ENCODE data around the gene HSFX3. TPM values are rescaled to one million over a fixed set of nuclear protein-coding genes. Genes with fewer than 3 reads are reported as not detected.
"Not testable (repeated sequence)": the region's sequence is repeated elsewhere in the genome, so short reads cannot be mapped to it uniquely, and the experiment has no call there.

The HSFX3 gene
- 1.0 TPM for total RNA-seq
- 1 to 10 TPM in 2 of 8 donors, under 1 TPM in 4, not detected in 2; 0.25 to 1.1 (median 0.89) TPM for polyA plus RNA-seq (ENCODE audit: insufficient read depth in 1 of 8, insufficient read length in 8 of 8, low replicate concordance in 1 of 8)
- long read RNA-seq, donor 1, partial matches to known transcripts, result 0 of 1 reads
- long read RNA-seq, donor 1, other reads (novel, unspliced or antisense), result 0 of 1 reads
- long read RNA-seq, donor 2, result 0 reads
- long read RNA-seq, donor 3, result 0 reads
- long read RNA-seq, donor 4, result 0 reads
- long read RNA-seq, donor 5, partial matches to known transcripts, result 0 of 1 reads
- long read RNA-seq, donor 5, other reads (novel, unspliced or antisense), result 0 of 1 reads
- long read RNA-seq, donor 6, result 0 reads
- long read RNA-seq, donor 7, result 0 reads
- long read RNA-seq, donor 8, result 0 reads
- long read RNA-seq, donor 9, result 0 reads
- long read RNA-seq, donor 10, result 0 reads
- long read RNA-seq, donor 11, result 0 reads

GRCh38 chrX:149549701-149550100, at the start of gene HSFX3:
Gene HSFX3 (minus strand): TSS chrX:149549924. CDS start chrX:149549852, 72 bp downstream.
- H3K4me3 ChIP-seq (ENCODE audit: low read length); H3K4me1 ChIP-seq (ENCODE audit: control insufficient read depth, insufficient read depth, low read length); H3K27me3 ChIP-seq (ENCODE audit: control insufficient read depth, insufficient read depth, low read length); H3K36me3 ChIP-seq (ENCODE audit: control insufficient read depth, insufficient read depth, low read length); H3K27ac ChIP-seq (ENCODE audit: low read length); H3K9me3 ChIP-seq (replicated peaks; ENCODE audit: control insufficient read depth, low read depth, low read length); DNase-seq: not testable (repeated sequence)
- WGBS (ENCODE audit: insufficient coverage), result no CpG with 5 or more reads among the region's 6 CpGs

DNA sequence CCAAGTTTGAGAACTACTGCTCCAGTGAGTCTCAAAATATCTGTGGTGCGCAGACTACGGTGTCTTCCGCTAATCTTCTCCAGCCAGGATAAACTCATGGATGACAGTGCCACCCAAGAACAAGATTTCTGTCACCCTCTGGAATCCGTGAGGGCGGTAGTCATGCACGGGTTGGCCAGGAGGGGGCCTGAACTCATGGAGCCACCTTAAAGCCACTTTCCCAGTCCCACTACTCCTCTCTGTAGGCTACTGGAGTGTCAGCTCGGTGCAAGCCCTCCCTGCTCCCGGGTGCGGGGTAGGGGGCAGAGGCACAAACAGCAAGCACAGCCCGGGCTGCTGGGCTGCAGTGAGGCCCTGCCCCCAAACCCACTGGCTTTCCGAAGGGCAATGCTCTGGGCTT, 48.9 kb upstream of the HSFX3 start:
- not testable (repeated sequence) for DNase-seq; H3K9me3 ChIP-seq (replicated peaks; ENCODE audit: control insufficient read depth, low read depth, low read length); H3K27me3 ChIP-seq (ENCODE audit: control insufficient read depth, insufficient read depth, low read length); H3K4me3 ChIP-seq (ENCODE audit: low read length); H3K4me1 ChIP-seq (ENCODE audit: control insufficient read depth, insufficient read depth, low read length); H3K36me3 ChIP-seq (ENCODE audit: control insufficient read depth, insufficient read depth, low read length); H3K27ac ChIP-seq (ENCODE audit: low read length)
- WGBS (ENCODE audit: insufficient coverage), result no CpG with 5 or more reads among the region's 11 CpGs

DNA sequence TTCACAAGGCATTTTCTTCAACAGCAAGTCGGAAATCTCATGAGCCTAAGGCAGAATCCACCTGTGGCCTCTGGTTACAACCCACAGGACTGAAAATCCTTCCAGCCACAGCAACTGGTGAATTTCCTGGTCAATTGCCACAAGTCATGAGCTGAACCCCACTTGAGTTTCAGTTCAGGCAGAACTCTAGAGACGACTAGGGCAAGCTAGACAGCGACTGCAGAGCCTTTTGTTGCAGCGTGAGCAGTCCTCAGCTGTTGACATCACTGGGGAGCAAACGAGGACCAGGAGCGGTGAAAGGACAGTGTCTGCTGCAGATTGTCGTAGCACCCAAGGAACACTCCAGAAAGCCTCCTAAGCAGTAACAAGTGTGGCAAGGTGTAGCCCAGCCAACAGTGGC, 46.2 kb upstream of the HSFX3 start:
- DNase-seq; H3K27ac ChIP-seq (ENCODE audit: low read length); H3K36me3 ChIP-seq (ENCODE audit: control insufficient read depth, insufficient read depth, low read length); H3K4me3 ChIP-seq (ENCODE audit: low read length); H3K9me3 ChIP-seq (replicated peaks; ENCODE audit: control insufficient read depth, low read depth, low read length); H3K27me3 ChIP-seq (ENCODE audit: control insufficient read depth, insufficient read depth, low read length); H3K4me1 ChIP-seq (ENCODE audit: control insufficient read depth, insufficient read depth, low read length): not testable (repeated sequence)
- no CpG with 5 or more reads among the region's 7 CpGs for WGBS (ENCODE audit: insufficient coverage)

DNA sequence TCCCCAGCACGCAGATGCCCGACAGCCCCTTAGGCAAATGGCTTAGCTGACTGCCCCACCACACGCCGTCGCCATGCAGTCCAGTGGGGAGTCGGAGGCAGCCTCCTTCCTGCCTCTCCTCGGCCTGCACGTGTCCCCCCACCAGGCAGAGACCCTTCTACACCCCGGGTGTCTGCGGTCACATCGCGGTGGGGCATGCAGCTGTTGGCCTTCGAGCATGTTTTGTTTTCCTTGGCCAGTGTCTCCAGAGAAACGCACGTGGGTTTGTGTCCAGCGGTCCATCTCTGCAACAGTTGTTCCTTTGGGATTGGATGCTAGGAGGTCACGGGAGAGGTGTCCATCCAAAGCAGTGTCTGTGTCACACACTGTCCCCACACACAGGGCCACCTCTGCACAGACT, 45.5 kb upstream of the HSFX3 start, which contains the start of gene HSFX2:
HSFX2 (minus strand) TSS at position 101 of the 400 bp plus-strand sequence. CDS start 614 bp downstream, outside the sequence.
- H3K4me3 ChIP-seq (ENCODE audit: low read length); H3K27ac ChIP-seq (ENCODE audit: low read length); H3K9me3 ChIP-seq (replicated peaks; ENCODE audit: control insufficient read depth, low read depth, low read length); H3K4me1 ChIP-seq (ENCODE audit: control insufficient read depth, insufficient read depth, low read length); DNase-seq; H3K27me3 ChIP-seq (ENCODE audit: control insufficient read depth, insufficient read depth, low read length); H3K36me3 ChIP-seq (ENCODE audit: control insufficient read depth, insufficient read depth, low read length): not testable (repeated sequence)
- no CpG with 5 or more reads among the region's 17 CpGs for WGBS (ENCODE audit: insufficient coverage)

DNA sequence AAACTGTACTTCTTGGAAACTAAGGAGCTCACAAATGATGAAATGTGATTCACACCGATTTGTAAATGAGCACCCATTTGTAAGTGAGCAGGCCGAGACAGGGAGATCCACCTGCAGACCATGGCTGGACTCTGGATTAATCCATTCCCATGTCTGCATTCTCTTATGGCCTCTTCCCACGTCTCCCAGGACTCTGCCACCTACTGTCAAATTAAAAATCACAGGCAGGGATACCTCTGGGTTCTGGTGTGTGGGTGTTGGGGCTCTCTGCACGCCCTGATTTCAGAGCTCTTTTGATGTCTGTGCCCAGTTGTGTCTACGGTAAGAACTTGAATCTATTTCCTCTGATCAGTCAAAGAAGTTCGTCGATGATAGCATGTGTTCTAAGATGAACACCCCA, 41.3 kb upstream of the HSFX3 start:
- DNase-seq; H3K4me1 ChIP-seq (ENCODE audit: control insufficient read depth, insufficient read depth, low read length): not testable (repeated sequence)
- WGBS (ENCODE audit: insufficient coverage), result no CpG with 5 or more reads among the region's 7 CpGs

DNA sequence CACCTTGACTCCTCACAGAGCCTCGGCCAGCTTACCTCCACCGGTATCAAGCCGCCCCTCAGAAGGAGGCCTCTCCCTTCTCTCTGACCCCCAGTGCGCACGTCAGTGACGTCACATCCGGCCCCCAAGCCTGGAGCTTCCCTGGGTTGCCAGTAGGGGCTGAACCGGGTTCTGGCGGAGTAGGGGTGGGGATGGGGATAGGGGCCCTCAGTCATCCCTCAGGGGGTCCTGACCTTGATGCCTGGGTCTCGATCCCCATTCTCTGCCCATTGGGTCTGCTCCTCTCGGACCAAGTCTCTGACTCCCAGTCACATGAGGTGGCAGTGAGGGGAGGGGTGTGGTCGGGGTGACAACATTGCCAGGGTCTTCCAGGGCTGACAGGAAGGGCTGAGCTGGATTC, 37.6 kb upstream of the HSFX3 start, which contains the start of gene MAGEA9B:
MAGEA9B (minus strand) TSS at position 101 of the 400 bp plus-strand sequence. CDS start 4,280 bp downstream, outside the sequence.
- not testable (repeated sequence) for H3K27ac ChIP-seq (ENCODE audit: low read length); H3K4me3 ChIP-seq (ENCODE audit: low read length); H3K27me3 ChIP-seq (ENCODE audit: control insufficient read depth, insufficient read depth, low read length); H3K36me3 ChIP-seq (ENCODE audit: control insufficient read depth, insufficient read depth, low read length); H3K9me3 ChIP-seq (replicated peaks; ENCODE audit: control insufficient read depth, low read depth, low read length); H3K4me1 ChIP-seq (ENCODE audit: control insufficient read depth, insufficient read depth, low read length); DNase-seq
- WGBS (ENCODE audit: insufficient coverage), result no CpG with 5 or more reads among the region's 12 CpGs

More for the DNA sequence above, 41.3 kb upstream of the HSFX3 start:
- not testable (repeated sequence) for H3K36me3 ChIP-seq (ENCODE audit: control insufficient read depth, insufficient read depth, low read length); H3K27me3 ChIP-seq (ENCODE audit: control insufficient read depth, insufficient read depth, low read length); H3K27ac ChIP-seq (ENCODE audit: low read length); H3K4me3 ChIP-seq (ENCODE audit: low read length); H3K9me3 ChIP-seq (replicated peaks; ENCODE audit: control insufficient read depth, low read depth, low read length)

- no CpG with 5 or more reads among the region's 17 CpGs for WGBS (ENCODE audit: insufficient coverage)
- H3K36me3 ChIP-seq (ENCODE audit: control insufficient read depth, insufficient read depth, low read length); DNase-seq; H3K4me1 ChIP-seq (ENCODE audit: control insufficient read depth, insufficient read depth, low read length); H3K27ac ChIP-seq (ENCODE audit: low read length); H3K9me3 ChIP-seq (replicated peaks; ENCODE audit: control insufficient read depth, low read depth, low read length); H3K4me3 ChIP-seq (ENCODE audit: low read length); H3K27me3 ChIP-seq (ENCODE audit: control insufficient read depth, insufficient read depth, low read length): not testable (repeated sequence)
Observed at GRCh38 chrX:149585631-149586030, 35.9 kb upstream of the HSFX3 start.

GRCh38 chrX:149573456-149573855, 23.7 kb upstream of the HSFX3 start:
- not testable (repeated sequence) for H3K27me3 ChIP-seq (ENCODE audit: control insufficient read depth, insufficient read depth, low read length); H3K4me1 ChIP-seq (ENCODE audit: control insufficient read depth, insufficient read depth, low read length); DNase-seq; H3K4me3 ChIP-seq (ENCODE audit: low read length); H3K27ac ChIP-seq (ENCODE audit: low read length); H3K36me3 ChIP-seq (ENCODE audit: control insufficient read depth, insufficient read depth, low read length); H3K9me3 ChIP-seq (replicated peaks; ENCODE audit: control insufficient read depth, low read depth, low read length)
- no CpG with 5 or more reads among the region's 1 CpG for WGBS (ENCODE audit: insufficient coverage)

GRCh38 chrX:149572743-149573142, 23.0 kb upstream of the HSFX3 start:
- no peak overlapping the region for H3K4me3 ChIP-seq (ENCODE audit: low read length)
- no peaks in the 10 kb centered on the region for H3K9me3 ChIP-seq (replicated peaks; ENCODE audit: control insufficient read depth, low read depth, low read length)
- no peaks in the 10 kb centered on the region for H3K36me3 ChIP-seq (ENCODE audit: control insufficient read depth, insufficient read depth, low read length)
- H3K27me3 ChIP-seq (ENCODE audit: control insufficient read depth, insufficient read depth, low read length), result peaks cover 9% of the 10 kb centered on the region
- DNase-seq, result no peak
- H3K27ac ChIP-seq (ENCODE audit: low read length), result no peak overlapping the region
- WGBS (ENCODE audit: insufficient coverage), result no CpG with 5 or more reads among the region's 1 CpG
- no peaks in the 10 kb centered on the region for H3K4me1 ChIP-seq (ENCODE audit: control insufficient read depth, insufficient read depth, low read length)

DNA sequence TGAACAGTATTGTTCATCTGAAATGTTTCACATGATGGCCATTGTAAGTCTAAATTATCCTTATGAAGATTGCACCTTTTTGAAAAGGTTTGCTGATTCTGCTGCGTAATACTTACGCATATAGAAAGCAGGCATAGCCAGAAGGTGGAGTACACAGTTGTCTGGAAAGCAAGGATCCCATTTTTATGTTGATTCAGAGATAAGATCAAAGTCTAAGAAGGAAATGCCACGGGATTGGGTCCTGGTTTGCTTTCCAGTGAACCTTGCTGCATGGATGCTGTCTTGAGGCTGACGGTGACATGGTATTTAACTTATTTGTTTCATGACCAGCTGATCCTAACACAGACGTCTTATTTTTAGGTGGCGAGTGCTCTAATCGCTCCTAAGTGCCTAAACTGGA, 22.0 kb upstream of the HSFX3 start:
- Histone ChIP-seq H3K9me3 (replicated peaks; ENCODE audit: control insufficient read depth, low read depth, low read length) (no peaks in the 10 kb centered on the region), H3K4me3 (ENCODE audit: low read length) (no peak overlapping the region), H3K4me1 (ENCODE audit: control insufficient read depth, insufficient read depth, low read length) (no peaks in the 10 kb centered on the region), H3K27ac (ENCODE audit: low read length) (no peak overlapping the region), H3K36me3 (ENCODE audit: control insufficient read depth, insufficient read depth, low read length) (no peaks in the 10 kb centered on the region), H3K27me3 (ENCODE audit: control insufficient read depth, insufficient read depth, low read length) (peaks cover 13% of the 10 kb centered on the region)
- WGBS (ENCODE audit: insufficient coverage), result 61% methylated on average over 7 of the region's 7 CpGs
- no peak for DNase-seq
